HCT116 (cell line): ENCODE measurements around the gene IL21R. TPM values are rescaled to one million over a fixed set of nuclear protein-coding genes. Genes with fewer than 3 reads are reported as not detected.

ENCODE experiments used
- ATAC-seq: fragments of 200-7000 bp; cut with Tn5 transposase; 2 replicates; pipeline ENCODE4 v1.9.1; 2020; ENCODE audit warnings: mild to moderate bottlenecking, moderate library complexity
- BruUV-seq: library from RNA; stranded (reverse); fragments of 400-500 nt; replicated peaks from 2 replicates; lab custom pipeline; 2021; lab: Mats Ljungman, UMichigan
- CTCF ChIA-PET: fragments of 300-600 bp; sonication (Branson Sonifier 250); formaldehyde crosslinking; loops from one replicate; lab custom pipeline; 2021; ENCODE audit warnings: antibody characterized with exemption; lab: Charles Lee
- POLR2A ChIA-PET: fragments of 300-600, 350-600 bp; sonication (Branson Sonifier 250); formaldehyde crosslinking; loops from one replicate; lab custom pipeline; 2021; ENCODE audit warnings: antibody characterized with exemption; lab: Charles Lee
- RAD21 ChIA-PET, 2 experiments: fragments of 300-600 bp; sonication (Branson Sonifier 250); formaldehyde crosslinking; loops; one replicate each; lab custom pipeline; 2023; ENCODE audit warnings: low total read pairs in 2 of 2; ENCODE audit not compliant: uncharacterized antibody in 2 of 2, unreplicated experiment in 2 of 2, low non-redundant PET in 1 of 2; lab: Charles Lee
- DNase-seq: peaks from one replicate; pipeline ENCODE4 v3.0.0-alpha.2; 2010; ENCODE audit warnings: low read depth, low spot score
- H2AFZ ChIP-seq: fragments of 200-600 bp; shearing (Covaris generic), sonication (generic); 2 replicates; pipeline ENCODE4 v1.6.1; 2017; ENCODE audit warnings: low read depth, mixed run types, mixed read lengths, antibody characterized with exemption, low read length; ENCODE audit not compliant: poor library complexity, severe bottlenecking
- H3K27ac ChIP-seq: 2 replicates; pipeline ENCODE4 v1.5.1; 2012; ENCODE audit warnings: low read depth, low read length
- H3K27me3 ChIP-seq: fragments of 200-600 bp; sonication (generic); 2 replicates; pipeline ENCODE4 v1.6.1; 2016; ENCODE audit warnings: mixed run types, low read length, mixed read lengths; ENCODE audit not compliant: insufficient read depth
- H3K36me3 ChIP-seq, 2 experiments: fragments of 200-500 bp in 1 of 2; fragments of 200-600 bp in 1 of 2; sonication (Bioruptor generic) in 1 of 2; sonication (generic) in 1 of 2; 2 replicates each; pipeline versions ENCODE4 v1.5.1 to v1.6.1; 2014 to 2016; ENCODE audit warnings: low read length in 2 of 2, inconsistent platforms in 1 of 2, mixed read lengths in 1 of 2, mixed run types in 1 of 2; ENCODE audit not compliant: insufficient read depth in 2 of 2, control insufficient read depth in 1 of 2
- H3K4me1 ChIP-seq, 2 experiments: fragments of 200-600 bp in 1 of 2; sonication (generic) in 1 of 2; 2 replicates each; pipeline versions ENCODE4 v1.5.1 to v1.6.1; 2012 to 2017; ENCODE audit warnings: low read length in 2 of 2, inconsistent platforms in 1 of 2, mild to moderate bottlenecking in 1 of 2, mixed read lengths in 1 of 2, mixed run types in 1 of 2, moderate library complexity in 1 of 2; ENCODE audit not compliant: insufficient read depth in 2 of 2, control insufficient read depth in 1 of 2
- H3K4me2 ChIP-seq: fragments of 200-600 bp; sonication (generic); 2 replicates; pipeline ENCODE4 v1.6.1; 2017; ENCODE audit warnings: mixed run types, low read length, mixed read lengths
- H3K4me3 ChIP-seq, 2 experiments: fragments of 200-600 bp in 1 of 2; sonication (generic) in 1 of 2; replicated peaks in 1 of 2; 2 replicates each; pipeline ENCODE4 v1.5.1; 2011 to 2016; ENCODE audit warnings: low read length in 2 of 2, control low read depth in 1 of 2, low read depth in 1 of 2, mild to moderate bottlenecking in 1 of 2, mixed read lengths in 1 of 2, mixed run types in 1 of 2
- H3K79me2 ChIP-seq: fragments of 200-600 bp; sonication (generic); 2 replicates; pipeline ENCODE4 v1.6.1; 2017; ENCODE audit warnings: mild to moderate bottlenecking, mixed run types, low read length, moderate library complexity, mixed read lengths; ENCODE audit not compliant: insufficient read depth
- H3K9ac ChIP-seq: fragments of 200-600 bp; sonication (generic); 2 replicates; pipeline ENCODE4 v1.6.1; 2016; ENCODE audit warnings: low read length, mixed read lengths
- H3K9me2 ChIP-seq: fragments of 200-600 bp; sonication (generic), shearing (Covaris generic); 2 replicates; pipeline ENCODE4 v1.6.1; 2017; ENCODE audit warnings: mixed run types, mild to moderate bottlenecking, moderate library complexity; ENCODE audit not compliant: insufficient read depth
- H3K9me3 ChIP-seq, 2 experiments: fragments of 200-500 bp in 1 of 2; fragments of 200-600 bp in 1 of 2; sonication (Bioruptor generic) in 1 of 2; sonication (generic) in 1 of 2; 2 replicates each; pipeline ENCODE4 v1.6.1; 2014 to 2017; ENCODE audit warnings: low read length in 2 of 2, mixed read lengths in 2 of 2, inconsistent platforms in 1 of 2, low read depth in 1 of 2, mild to moderate bottlenecking in 1 of 2, mixed run types in 1 of 2, moderate library complexity in 1 of 2; ENCODE audit not compliant: control insufficient read depth in 1 of 2, insufficient read depth in 1 of 2
- H4K20me1 ChIP-seq: fragments of 200-600 bp; sonication (generic), shearing (Covaris generic); 2 replicates; pipeline ENCODE4 v1.6.1; 2017; ENCODE audit warnings: mixed run types, mild to moderate bottlenecking, moderate library complexity; ENCODE audit not compliant: insufficient read depth
- RAD21 ChIP-seq: IDR thresholded peaks from 2 replicates; pipeline ENCODE4 v1.6.1; 2012; ENCODE audit warnings: low read depth, mild to moderate bottlenecking
- intact Hi-C: fragments of 100-400 bp; cut with micrococcal nuclease; formaldehyde crosslinking; loops from 2 replicates; pipeline ENCODE4 v1.10.0; 2022
- total RNA-seq: library from RNA; stranded (reverse); gene quantifications from one replicate; pipeline ENCODE4 v1.2.1, GENCODE V29; 2021; ENCODE audit not compliant: unreplicated experiment
- TF ChIP-seq, protein P1 (sequence below): IDR thresholded peaks from 2 replicates; pipeline ENCODE4 v1.6.1; 2012

Gene IL21R
- total RNA-seq, 1 experiment from 2014 or later: 1.2 TPM

DNA sequence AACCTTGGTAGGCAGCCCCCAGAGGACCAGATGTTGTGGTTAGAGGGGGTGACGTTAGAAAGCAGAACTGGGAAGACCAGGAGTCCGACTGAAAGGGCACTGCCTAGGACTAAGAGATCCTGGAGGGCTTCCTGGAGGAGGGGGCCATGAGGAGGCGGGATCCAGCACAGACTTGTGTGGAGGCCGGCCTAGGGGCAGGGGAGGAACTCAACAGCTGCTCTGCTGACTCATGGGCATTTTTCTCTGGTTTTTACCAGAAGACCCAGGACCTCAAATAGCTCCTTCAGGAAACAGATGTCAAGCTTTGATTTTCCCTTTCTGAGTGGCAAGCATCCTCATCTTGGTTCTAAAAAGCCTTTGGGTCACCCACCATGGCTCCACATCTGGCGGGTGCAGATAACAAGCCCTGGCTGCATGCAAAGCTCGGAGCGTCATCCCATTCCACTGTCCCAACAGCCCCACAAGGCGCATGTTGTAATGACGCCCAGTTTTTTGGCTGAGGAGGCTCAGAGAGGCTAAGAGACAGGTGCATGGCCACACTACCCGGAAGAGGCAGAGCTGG, 29.0 kb downstream of the IL21R start:
- ATAC-seq (no peak), DNase-seq (no peak)
- no peak for TF ChIP-seq RAD21
- H3K9me2 ChIP-seq: no peaks in the 10 kb centered on the region
- no peaks in the 10 kb centered on the region for H3K9me3 ChIP-seq
- peaks cover 2 to 25% of the 10 kb centered on the region in 2 experiments; a peak in 3 of 4 replicates for H3K4me1 ChIP-seq
- no peaks in the 10 kb centered on the region for H3K27me3 ChIP-seq
- no peak overlapping the region for H2AFZ ChIP-seq
- H3K9ac ChIP-seq: no peak overlapping the region
- no TSS peak for BruUV-seq
- no peak overlapping the region for H3K27ac ChIP-seq
- no peak overlapping the region for H3K4me2 ChIP-seq
- intact Hi-C loops: no loop called here
- ChIA-PET CTCF (no interaction called here), POLR2A (no interaction called here), RAD21 (no interaction called here)
- no peaks in the 10 kb centered on the region for H3K36me3 ChIP-seq
- no peaks in the 10 kb centered on the region for H3K79me2 ChIP-seq
- H4K20me1 ChIP-seq: no peaks in the 10 kb centered on the region
- H3K4me3 ChIP-seq: no peak overlapping the region

DNA sequence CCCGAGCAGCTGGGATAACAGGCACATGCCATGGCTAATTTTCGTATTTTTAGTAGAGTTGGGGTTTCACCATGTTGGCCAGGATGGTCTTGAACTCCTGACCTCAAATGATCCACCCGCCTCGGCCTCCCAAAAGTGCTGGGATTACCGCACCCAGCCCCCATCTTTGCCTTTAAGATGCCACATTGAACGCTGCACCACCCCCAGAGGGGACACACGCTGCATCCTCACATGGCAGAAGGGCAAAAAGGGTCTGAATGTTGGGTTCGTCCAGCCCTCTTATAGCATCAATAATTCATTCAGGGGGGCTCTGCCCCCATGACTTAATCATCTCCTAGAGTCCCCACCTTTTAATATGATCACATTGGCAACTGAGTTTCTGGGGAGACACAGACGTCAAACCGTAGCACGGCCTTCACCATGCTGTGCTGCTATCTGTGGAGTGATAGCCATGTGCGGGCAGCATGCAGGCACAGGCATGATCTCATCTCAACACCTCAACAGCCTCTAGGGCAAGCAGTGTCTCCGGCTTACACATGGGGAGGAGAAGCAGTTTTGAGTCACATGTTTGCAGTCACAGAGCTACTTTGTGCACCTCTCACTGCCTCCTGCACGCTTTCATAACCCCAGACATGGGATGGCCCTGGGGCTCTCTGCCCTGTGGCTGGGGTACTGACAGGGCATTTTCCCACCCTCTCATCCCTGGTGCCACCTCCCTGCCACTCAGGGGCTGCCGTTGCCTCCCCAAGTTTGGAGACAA, 30.0 kb downstream of the IL21R start:
- no peak for DNase-seq
- H3K9me2 ChIP-seq: no peaks in the 10 kb centered on the region
- H3K9ac ChIP-seq: no peak overlapping the region
- CTCF ChIA-PET: no interaction called here
- H3K27me3 ChIP-seq: no peaks in the 10 kb centered on the region
- intact Hi-C loops: no loop called here
- no peak overlapping the region for H3K27ac ChIP-seq
- H2AFZ ChIP-seq: no peak overlapping the region
- peaks cover 0 to 15% of the 10 kb centered on the region in 2 experiments; a peak in 3 of 4 replicates for H3K4me1 ChIP-seq
- no peaks in the 10 kb centered on the region for H4K20me1 ChIP-seq
- no peak for ATAC-seq
- H3K4me3 ChIP-seq: no peak overlapping the region
- RAD21 ChIA-PET: interaction anchor here in 1 of 2 experiments (0.6 kb wide), 1 partner anchor 207 kb away, joined by 3 read pairs; no protein-coding TSS in a partner anchor
- no peaks in the 10 kb centered on the region for H3K36me3 ChIP-seq
- peak overlapping the region; percentile 28 for H3K4me2 ChIP-seq
- no peaks in the 10 kb centered on the region for H3K79me2 ChIP-seq
- BruUV-seq: no TSS peak
- POLR2A ChIA-PET: no interaction called here
- no peaks in the 10 kb centered on the region for H3K9me3 ChIP-seq
- TF ChIP-seq, protein P1, sequence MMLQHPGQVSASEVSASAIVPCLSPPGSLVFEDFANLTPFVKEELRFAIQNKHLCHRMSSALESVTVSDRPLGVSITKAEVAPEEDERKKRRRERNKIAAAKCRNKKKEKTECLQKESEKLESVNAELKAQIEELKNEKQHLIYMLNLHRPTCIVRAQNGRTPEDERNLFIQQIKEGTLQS: no peak
